Measurements from ENCODE around the gene ZSWIM6. TPM values are rescaled to one million over a fixed set of nuclear protein-coding genes. Genes with fewer than 3 reads are reported as not detected.

The ZSWIM6 gene
- polyA plus RNA-seq, 10 donors, result 6.7 to 10.8 (median 9.0) TPM

GRCh38 chr5:61474746-61475145 is 142.7 kb downstream of the ZSWIM6 start:
- DNase-seq, result no peak

- DNase-seq, result no peak
Observed at GRCh38 chr5:61477788-61478187, 145.7 kb downstream of the ZSWIM6 start.

- DNase-seq, result no peak
Observed at GRCh38 chr5:61479850-61480614, 148.0 kb downstream of the ZSWIM6 start.

DNA sequence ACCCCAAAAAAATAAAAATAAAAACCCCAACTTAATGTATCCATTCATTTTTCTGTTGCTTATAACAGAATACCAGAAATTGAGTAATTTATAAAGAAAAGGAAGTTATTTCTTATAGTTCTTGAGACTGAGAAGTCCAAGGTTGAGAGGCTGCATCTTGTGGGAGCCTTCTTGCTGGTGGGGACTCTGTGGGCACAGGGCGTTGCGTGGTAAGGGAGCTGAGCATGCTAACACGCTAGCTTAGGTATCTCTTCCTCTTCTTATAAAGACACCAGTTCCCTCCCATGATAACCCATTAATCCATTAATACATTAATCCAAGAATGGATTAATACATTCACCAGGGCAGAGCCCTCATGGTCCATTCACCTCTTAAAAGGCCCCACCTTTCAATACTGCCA is 150.9 kb downstream of the ZSWIM6 start:
- DNase-seq, result no peak

DNA sequence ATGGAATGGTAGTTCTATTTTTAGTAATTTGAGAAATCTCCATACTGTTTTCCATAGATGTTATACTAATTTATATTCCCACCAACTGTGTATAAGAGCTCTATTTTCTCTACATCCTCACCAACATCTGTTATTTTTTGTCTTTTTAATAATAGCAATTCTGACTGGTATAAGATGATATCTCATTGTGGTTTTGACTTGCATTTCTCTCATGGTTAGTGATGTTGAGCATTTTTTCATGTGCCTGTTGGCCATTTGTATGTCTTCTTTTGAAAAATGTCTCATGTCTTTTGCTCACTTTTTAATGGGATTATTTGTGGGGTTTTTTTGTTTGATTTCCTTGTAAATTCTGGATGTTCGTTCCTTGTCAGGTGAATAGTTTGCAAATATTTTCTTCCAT is 154.4 kb downstream of the ZSWIM6 start:
- no peak for DNase-seq

GRCh38 chr5:61489574-61489973 is 157.5 kb downstream of the ZSWIM6 start:
- DNase-seq, result no peak

DNA sequence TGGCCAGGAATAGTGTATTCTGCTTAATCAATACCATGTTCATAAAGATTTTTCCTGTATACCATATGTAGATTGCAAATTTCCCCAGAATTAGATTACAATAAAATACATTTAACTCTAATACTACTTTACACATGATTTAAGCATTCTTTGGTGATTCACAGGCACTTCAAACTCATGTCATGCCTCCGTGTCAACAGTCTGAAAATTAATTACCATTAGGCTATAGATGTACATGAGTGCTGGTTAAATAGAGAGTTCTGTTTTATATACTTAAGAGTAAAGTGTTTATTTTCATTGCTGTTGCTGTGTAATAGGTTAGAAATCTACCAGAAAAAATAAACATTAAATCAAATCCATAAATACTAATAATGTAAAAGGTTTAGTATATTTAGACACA is 159.8 kb downstream of the ZSWIM6 start:
- DNase-seq, result peak in 1 of 3 donors; percentile 15

DNA sequence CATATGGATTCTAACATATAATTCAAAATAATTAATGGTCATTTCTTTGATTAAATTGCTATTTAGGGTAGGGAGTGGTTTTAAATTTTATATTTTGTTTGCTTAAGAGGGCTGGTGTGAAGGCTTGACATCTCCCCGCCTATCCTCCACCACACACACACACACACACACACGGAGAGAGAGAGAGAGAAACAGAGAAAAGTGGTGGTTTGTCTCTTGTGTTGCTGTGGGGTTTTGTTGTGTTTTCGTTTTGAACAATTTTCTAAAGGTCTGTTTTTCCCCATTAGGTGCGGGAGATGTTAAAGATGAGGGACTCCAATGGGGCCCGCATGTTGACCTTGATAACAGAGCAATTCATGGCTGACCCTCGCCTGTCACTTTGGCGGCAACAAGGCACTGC is 161.9 kb downstream of the ZSWIM6 start:
- DNase-seq, result no peak

GRCh38 chr5:61496446-61496845 is 164.4 kb downstream of the ZSWIM6 start:
- peak in 1 of 3 donors; percentile 3 for DNase-seq

- peak in 2 of 3 donors; percentile 7 to 16 for DNase-seq
Observed at GRCh38 chr5:61496860-61497259, 164.8 kb downstream of the ZSWIM6 start.

DNA sequence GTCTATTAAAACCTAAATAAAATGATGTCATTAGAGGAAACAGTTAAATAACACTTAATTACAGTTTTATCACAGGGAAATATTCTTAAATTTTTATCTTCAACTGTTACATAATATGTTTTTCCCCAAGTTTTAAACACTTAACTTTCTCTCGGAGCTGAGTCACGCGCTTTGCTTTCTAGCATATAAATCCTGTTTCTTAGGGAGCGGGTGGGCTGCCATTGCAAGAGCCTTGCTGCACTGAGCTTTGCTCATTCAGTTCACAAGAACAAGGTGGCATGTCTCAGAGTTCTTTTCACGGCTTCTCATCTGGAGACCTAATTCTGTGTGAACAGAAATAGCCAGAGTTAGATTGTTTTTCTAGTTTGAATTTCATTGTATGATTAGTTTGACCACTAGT is 166.1 kb downstream of the ZSWIM6 start:
- no peak for DNase-seq

DNA sequence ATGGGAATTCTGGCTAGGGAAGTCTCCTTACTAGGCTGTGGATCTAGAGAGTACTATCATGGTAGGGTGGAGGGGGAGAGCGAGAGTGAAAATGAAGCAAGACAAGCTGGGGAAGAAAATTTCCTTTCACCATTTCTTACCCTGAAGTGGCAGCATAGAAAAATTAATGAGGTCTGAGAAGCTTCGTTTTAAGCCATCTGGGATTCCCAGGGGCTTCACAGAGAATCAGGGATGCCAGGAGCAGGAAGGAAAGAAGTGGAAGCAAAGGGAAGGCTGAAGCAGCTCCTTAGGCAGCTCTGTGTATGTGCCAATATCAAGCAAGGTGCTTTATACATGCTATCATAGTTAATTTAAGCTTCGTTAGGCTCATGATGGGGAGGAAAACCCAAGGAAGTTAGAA is 169.9 kb downstream of the ZSWIM6 start:
- no peak for DNase-seq

GRCh38 chr5:61504143-61504770 is 172.2 kb downstream of the ZSWIM6 start:
- DNase-seq, result no peak

DNA sequence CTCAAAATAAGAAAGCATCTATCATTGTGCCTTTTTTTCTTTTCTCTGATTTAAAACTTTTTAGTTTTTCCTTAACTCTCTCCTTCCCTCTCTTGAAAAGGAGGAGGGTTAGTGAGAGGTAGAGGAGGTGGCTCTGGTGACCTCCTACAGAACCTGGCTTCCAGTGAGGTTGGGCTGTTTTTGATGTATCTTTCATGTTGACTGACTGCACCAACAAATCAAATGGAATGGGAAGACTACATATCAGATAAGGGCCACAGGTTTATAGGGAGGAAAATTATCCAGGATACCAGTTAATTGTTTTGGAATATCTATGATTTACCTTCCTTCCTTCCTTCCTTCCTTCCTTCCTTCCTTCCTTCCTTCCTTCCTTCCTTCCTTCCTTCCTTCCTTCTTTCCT is 173.2 kb downstream of the ZSWIM6 start:
- DNase-seq, result no peak

- no peak for DNase-seq
Observed at GRCh38 chr5:61507232-61507631, 175.2 kb downstream of the ZSWIM6 start.

DNA sequence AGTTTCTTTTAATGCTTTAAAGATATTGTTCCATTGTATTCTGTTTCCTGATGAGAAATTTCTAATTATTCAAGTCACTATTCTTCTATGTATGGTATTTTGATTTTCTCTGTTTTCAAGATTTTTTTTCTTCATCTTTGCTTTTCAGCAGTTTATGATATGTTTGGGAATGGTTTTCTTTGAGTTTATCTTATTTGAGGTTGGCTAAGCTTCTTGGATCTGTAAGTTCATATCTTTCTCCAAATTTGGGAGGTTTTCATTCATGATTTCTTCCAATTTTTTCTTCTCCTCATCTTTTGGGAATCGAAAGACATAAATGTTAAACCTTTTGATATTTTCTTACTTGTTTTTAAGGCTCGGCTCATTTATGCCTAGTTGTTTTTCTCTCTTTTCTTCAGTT is 184.9 kb downstream of the ZSWIM6 start:
- DNase-seq, result no peak

GRCh38 chr5:61519728-61520277 is 187.7 kb downstream of the ZSWIM6 start:
- no peak for DNase-seq

DNA sequence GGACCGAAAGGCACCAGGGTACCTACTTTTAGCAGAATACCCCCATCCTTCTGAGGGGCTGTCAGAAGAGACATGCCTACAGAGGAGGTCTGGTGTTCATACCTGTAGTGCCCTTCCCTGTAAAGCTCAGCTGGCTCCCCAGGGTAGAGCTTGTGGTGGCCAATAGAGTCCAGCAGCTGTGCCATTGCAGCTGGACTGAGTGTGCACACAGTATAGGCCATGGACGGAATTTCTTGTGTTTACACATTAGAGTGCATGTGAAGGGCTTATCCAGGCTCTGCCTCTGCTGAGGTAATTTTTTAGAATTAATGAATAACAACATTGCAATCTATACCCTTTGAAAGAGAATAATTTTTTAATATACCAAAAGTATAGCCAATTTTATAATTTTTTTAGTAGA is 191.0 kb downstream of the ZSWIM6 start:
- DNase-seq, result no peak

DNA sequence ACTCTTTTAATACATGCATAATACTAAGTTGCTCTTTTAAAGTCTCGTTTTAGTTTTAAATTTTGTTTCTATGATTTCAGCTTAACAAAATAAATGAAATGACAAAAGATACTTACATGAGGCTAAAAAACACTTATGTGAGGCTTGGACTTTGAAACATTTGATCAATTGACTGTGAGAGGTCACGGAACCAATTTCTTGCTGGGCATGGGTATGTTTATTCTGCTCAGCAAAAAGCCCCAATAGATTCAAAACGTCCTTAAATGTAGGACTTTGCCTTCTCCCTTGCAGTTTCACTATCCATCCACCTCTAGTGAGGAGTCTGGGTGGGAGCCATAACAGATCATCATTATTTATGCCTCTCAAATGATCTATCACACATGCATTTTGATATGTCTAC is 191.9 kb downstream of the ZSWIM6 start:
- DNase-seq, result no peak

- DNase-seq, result peak in 1 of 3 donors; percentile 10
Observed at GRCh38 chr5:61525512-61526206, 193.6 kb downstream of the ZSWIM6 start.

GRCh38 chr5:61526207-61526519 is 194.1 kb downstream of the ZSWIM6 start:
- DNase-seq, result no peak

GRCh38 chr5:61532983-61533382 is 200.9 kb downstream of the ZSWIM6 start:
- no peak for DNase-seq

Data from muscle of back (tissue), 11 donors.